HG02981 (cell line): ENCODE measurements around the gene UBA1.

Experiments
- ATAC-seq: cut with Tn5 transposase; IDR thresholded peaks from one replicate; pipeline ENCODE4 v1.9.1; 2021; ENCODE audit warnings: mild to moderate bottlenecking, moderate library complexity; ENCODE audit not compliant: unreplicated experiment

UBA1 gene

DNA sequence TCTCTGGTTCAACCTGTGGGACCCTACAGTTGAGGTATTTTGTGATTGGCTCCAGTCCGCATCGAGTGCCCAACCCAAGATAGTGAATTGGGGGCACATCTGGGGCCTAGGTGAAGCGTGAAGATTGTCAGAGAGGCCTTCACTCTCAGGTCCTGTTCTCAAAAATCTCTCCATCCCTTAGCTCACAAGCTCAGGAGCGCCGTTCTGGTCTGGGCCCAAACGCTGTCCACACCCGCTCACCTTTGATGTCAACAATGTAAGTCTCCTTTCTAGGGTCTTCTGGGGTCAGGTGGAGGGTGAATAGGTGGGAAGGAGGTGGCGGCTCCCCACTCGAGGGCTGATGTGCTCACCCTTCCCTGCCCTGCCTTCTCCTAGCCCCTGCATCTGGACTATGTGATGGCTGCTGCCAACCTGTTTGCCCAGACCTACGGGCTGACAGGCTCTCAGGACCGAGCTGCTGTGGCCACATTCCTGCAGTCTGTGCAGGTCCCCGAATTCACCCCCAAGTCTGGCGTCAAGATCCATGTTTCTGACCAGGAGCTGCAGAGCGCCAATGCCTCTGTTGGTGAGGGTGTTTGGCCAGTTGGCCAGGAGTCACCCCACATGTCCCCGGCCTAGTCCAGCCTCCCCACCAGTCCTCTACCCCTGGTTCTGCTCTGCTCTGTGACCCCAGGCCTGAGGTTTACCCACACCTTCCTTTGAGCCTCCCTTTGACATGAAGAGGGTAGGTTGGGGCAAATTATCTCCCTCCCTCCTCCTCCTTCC lies 17.2 kb downstream of the UBA1 start:
- no peak for ATAC-seq

DNA sequence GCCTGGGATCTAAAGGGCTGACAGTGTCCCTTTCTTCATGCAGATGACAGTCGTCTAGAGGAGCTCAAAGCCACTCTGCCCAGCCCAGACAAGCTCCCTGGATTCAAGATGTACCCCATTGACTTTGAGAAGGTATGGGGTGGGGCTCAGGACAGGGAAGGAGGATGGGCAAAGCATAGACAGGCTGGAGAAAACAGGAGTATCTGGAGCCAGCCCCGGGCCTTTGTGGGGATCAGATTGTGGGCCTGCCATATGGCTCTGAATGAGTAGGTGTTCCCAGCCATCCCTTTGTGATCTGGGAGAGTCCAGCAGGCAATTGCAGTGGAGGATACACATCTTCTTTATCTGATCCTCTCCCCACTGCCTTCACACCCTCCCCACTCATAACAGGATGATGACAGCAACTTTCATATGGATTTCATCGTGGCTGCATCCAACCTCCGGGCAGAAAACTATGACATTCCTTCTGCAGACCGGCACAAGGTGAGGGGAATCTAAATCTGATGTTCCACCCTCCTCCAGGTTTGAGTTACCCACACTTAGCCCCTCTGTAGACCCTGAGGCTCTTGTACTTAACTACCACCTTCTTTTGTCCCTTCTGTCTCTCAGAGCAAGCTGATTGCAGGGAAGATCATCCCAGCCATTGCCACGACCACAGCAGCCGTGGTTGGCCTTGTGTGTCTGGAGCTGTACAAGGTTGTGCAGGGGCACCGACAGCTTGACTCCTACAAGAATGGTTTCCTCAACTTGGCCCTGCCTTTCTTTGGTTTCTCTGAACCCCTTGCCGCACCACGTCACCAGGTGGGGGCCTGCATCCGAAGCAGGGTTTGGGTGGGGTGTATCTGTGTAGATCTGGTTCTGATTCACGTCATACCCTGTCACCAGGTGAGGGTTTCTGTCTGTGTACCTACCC lies 19.0 kb downstream of the UBA1 start:
- no peak for ATAC-seq

DNA sequence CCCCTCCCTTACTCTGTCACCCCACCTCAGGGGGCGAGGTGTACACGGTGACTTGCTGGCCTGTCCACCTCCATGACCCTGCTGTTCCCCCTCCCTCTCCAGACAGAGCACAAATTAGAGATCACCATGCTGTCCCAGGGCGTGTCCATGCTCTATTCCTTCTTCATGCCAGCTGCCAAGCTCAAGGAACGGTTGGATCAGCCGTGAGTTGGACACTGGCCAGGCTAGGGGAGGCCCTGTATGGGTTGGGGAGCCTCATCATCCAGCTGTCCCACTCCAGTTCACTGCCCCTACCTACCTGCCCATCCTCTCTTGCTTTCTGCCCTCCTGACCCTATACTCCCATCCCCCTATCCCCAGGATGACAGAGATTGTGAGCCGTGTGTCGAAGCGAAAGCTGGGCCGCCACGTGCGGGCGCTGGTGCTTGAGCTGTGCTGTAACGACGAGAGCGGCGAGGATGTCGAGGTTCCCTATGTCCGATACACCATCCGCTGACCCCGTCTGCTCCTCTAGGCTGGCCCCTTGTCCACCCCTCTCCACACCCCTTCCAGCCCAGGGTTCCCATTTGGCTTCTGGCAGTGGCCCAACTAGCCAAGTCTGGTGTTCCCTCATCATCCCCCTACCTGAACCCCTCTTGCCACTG lies 20.9 kb downstream of the UBA1 start:
- no peak for ATAC-seq

- ATAC-seq = no peak
These were observed 21.8 kb downstream of the UBA1 start for GRCh38 chrX:47215291-47215900.

DNA sequence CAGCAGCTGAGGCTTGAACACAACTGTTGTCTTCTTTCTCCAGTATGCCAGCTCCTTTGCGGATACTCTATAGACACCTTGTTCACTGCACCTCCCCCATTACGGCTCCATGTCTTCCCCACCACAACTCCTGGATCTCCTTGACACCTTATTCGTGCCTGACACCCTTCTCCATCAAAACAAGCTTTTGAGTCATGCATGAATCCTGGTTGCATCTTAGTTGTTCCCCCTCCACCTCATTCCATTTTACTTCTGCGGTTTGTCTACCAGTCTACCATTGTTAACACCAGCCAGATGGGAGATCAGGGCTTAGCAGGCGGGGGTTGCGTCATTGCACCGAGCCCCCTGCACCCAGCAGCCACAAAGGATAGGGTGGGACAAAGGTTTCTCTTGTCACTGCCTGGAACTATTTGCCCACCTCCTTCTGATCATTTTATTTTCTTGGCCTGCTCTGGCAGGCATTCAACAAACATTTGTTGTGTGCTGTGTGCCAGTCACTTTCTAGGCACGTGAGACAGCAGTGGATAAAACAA lies 22.8 kb downstream of the UBA1 start:
- ATAC-seq = no peak

DNA sequence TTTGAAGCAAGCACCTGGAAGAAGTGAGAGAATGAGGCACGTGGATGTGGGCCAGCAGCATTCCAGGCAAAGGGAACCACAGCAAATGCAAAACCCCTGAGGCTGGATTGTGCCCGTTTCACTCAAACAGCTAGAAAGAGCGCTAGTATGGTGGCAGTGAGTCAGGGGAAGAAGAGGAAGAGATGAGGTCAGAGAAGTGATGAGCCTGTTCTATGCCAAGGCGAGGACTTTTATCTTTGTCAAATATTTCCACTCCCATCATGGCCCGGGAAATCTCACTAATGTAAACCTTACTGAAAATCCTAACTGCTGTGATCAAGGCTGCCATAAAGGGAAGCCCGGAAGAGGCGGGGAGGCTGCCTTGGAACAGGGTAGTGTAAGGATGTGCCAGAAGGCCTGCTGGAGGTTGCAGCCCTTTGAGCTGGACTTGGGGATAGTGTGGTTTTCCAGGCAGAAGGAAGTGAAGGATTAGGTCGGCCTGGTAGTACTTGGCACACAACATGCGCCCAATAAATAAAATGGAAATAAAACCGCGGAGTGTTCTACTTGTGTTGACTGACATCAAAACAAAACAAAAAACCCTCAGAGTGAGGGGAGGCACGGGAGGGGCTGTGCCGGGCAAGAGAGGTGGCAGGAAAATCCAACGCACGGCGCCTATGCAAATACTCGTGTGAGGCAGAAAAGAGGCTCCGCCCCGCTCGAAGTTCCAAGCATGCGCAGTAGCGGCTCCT lies 23.7 kb downstream of the UBA1 start:
- ATAC-seq = no peak

DNA sequence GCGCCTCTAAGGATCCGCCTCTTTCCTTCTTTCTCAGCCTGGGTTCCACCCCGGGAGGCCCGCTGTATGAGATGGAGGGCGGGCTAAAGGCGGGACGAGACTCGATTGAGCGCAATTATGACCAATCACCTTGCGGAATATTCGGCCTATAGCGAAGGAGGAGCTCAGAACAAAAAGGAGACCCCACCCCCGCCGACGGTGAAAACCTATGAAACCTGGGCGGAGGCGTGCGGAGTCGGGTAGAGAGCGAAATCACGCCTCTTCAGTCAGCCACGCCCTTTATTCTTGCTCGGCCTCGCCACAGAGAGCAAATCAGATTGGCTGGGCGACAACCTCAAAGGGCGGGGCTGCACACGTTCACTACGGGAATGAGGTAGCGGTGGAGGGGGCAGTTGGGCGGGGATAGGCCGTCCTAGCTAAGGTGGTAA lies 24.2 kb downstream of the UBA1 start:
- peak; percentile 85 for ATAC-seq

DNA sequence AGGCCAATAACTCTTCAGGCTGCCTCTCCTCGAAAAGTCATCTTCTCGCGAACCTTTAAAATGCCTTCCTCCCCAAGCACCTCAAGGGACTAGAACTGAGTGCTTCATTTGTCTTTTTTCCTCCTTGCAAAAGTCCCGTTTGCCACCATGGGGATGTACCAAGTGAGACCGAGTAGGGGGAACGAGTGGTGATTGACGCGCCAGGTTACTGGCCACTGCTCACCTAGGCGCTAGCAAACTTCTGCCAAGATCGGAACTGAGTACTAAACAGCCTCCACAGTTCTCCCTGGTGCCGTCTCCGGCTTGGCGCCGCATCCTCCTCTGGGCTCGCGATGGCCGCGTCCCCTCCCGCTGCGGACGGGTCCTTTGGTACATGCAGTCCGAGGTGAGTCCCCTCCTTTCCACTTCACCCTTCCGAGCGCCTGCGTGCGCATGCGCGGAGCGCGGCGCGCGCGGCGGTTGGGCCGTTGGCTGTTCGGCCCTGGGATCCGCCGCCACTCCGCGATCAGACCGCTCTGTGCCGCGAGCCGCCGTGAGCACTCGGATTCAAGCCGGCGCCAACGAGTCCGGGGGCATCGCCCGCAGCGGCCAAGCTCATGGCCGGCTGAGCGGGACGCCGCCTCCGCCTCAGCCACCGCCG lies 24.8 kb downstream of the UBA1 start, which contains the start of gene CDK16:
TSS of gene CDK16 (plus strand) at position 402 of the 640 bp plus-strand sequence. CDS start 4,877 bp downstream, outside the sequence.
- peak; percentile 26 for ATAC-seq

DNA sequence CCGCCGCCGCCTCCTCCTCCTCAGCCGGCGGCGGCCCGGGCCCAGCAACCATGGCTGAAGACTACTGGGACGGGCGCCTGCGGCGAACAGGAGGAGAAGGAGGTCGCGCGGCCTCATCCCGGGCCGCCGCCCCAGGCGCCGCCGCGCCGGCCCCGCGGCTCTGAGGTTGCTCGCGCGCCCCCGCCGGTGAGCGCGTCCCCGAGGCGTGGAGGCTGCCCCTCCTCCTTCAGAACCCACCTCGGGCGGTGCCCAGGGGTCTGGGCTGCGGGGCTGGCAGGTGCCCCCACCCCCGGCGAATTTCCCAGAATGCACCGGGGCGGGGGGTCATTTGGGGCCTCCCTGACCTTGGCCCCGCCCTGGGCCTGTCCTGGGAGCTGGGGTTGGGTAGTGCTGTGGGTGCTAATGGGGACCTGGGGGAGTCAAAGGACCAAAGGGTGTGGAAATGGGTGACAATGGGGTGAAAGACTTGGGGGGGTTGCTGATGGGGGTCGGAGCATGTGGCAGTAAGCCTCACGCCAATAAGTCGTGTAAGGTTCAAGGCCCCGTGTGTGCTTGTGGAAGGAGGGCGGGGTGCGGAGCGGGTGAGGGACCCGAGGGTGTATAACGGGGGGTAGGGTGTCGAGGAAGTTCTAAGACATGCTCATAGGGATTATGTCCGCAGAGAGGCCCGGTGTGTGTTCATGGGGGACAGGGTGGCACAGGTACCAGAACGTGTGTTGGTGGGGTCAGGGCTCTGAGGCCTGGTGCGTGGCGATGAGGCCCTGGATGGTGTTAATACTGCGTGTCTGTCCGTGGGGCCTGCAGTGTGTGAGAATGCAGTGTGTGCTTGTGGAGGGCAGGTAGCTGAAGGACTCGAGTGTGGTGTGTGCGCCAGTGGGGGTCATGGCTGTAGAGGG lies 25.5 kb downstream of the UBA1 start:
- no peak for ATAC-seq

GRCh38 chrX:47221756-47222155 lies 28.1 kb downstream of the UBA1 start:
- ATAC-seq = no peak

- ATAC-seq = no peak
These were observed 29.2 kb downstream of the UBA1 start for GRCh38 chrX:47222751-47223350.

GRCh38 chrX:47223476-47224250 lies 30.0 kb downstream of the UBA1 start:
- ATAC-seq = no peak

DNA sequence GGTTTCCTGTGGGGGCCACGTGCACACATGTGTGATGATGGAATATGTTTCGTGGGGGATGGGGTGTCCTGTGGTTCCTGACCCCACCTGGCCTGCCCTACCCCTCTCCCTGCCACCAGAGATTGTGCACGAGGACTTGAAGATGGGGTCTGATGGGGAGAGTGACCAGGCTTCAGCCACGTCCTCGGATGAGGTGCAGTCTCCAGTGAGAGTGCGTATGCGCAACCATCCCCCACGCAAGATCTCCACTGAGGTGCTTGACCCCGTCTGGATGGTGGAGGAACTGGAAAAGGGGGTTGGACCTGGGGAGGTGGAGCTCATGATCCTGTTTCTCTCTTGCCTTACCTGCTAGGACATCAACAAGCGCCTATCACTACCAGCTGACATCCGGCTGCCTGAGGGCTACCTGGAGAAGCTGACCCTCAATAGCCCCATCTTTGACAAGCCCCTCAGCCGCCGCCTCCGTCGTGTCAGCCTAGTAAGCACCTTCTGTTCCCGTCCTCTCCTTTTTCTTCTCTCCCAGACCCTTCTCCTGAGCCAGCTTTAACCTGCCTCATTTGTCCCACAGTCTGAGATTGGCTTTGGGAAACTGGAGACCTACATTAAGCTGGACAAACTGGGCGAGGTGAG lies 30.8 kb downstream of the UBA1 start:
- no peak for ATAC-seq

DNA sequence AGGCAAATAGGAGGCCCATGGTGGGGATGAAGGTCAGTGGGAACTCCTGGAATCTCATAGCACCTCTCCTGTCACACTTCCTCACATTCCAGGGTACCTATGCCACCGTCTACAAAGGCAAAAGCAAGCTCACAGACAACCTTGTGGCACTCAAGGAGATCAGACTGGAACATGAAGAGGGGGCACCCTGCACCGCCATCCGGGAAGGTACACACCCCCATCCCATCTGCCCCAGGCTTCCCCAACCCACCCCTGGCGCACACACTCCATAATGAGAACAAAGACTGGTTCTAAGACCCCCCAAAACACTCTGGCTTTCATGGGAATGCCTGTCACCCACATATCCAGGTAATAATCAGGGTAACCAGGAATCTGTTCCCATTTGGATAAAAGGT lies 31.3 kb downstream of the UBA1 start:
- no peak for ATAC-seq

- ATAC-seq = no peak
These were observed 32.4 kb downstream of the UBA1 start for GRCh38 chrX:47226071-47226470.

DNA sequence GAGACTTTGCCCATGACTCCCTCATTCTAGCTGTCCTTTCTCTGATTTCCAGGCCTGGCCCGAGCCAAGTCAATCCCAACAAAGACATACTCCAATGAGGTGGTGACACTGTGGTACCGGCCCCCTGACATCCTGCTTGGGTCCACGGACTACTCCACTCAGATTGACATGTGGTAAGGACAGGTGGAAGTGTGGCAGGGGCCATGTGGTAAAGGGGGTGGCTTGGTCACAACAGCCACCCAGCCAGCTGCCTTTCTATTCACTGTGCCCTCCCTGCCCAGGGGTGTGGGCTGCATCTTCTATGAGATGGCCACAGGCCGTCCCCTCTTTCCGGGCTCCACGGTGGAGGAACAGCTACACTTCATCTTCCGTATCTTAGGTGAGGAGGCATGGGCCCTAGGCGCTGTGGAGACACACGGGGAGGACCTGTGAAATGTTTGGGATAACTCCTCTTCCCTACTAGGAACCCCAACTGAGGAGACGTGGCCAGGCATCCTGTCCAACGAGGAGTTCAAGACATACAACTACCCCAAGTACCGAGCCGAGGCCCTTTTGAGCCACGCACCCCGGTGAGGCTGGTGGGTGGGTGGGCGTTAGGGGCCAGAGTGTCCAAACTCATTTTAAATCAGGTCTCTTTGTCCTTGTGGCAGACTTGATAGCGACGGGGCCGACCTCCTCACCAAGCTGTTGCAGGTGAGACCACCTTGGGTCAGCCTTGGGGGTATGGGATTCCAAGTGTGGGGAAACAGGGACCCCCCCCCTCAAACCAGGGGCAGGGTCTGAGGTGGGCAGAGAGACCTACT lies 33.1 kb downstream of the UBA1 start:
- no peak for ATAC-seq
